NCI-H1105 treated with DMSO at 0.1 percent for 48 hours (cell line): ENCODE results near the gene SEC16A.
"Not testable (repeated sequence)": the region's sequence is repeated elsewhere in the genome, so short reads cannot be mapped to it uniquely, and the experiment has no call there.

ENCODE experiments used
- DNase-seq: peaks from one replicate; lab custom pipeline; 2025; lab: John Stamatoyannopoulos, UW

Gene SEC16A

DNA sequence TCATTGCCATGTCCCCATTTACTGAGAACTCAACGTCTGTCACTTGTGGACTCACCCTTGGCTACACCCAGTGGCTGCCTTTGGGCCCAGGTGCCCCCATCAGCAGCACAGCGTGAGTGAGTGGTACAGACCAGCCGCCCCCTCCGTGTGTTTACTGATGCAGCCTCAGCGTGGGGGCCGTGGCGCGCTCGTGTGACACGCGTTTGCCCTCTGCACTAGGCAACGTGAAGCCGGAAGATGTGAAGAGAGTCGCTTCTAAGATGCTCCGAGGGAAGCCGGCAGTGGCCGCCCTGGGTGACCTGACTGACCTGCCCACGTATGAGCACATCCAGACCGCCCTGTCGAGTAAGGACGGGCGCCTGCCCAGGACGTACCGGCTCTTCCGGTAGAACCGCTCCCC, 60.0 kb downstream of the SEC16A start:
- no peak for DNase-seq

DNA sequence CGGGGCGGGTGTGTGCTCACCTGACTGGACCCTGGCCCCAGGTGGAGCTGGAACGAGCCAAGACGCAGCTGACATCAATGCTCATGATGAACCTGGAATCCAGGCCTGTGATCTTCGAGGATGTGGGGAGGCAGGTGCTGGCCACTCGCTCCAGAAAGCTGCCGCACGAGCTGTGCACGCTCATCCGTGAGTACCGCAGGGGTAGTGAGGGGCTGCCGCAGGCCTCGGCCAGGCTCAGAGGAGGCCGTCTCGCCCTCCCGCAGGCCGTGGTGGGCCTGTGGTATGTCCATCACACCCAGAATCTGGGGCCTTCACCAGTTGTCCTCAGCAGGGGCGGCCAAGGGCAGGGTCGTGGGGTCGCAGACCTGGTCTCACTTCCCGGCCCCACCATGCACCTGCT, 61.0 kb downstream of the SEC16A start:
- DNase-seq, result no peak

DNA sequence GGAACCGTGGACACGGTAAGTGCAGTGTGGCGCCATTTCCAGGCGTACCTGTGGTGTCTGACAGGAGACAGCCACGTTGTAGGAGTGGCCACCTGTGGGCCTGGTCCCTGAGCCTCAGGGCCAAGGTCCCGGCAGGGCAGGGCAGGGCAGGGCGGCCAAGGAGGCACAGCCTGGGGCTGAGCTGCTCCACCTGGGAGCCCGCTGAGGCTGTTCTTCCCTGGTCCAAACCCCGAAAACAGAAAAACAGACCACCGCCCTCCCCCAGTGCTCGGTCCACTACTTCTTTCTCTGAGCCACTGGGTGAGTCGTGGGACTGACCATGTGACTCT, 63.8 kb downstream of the SEC16A start:
- no peak for DNase-seq

DNA sequence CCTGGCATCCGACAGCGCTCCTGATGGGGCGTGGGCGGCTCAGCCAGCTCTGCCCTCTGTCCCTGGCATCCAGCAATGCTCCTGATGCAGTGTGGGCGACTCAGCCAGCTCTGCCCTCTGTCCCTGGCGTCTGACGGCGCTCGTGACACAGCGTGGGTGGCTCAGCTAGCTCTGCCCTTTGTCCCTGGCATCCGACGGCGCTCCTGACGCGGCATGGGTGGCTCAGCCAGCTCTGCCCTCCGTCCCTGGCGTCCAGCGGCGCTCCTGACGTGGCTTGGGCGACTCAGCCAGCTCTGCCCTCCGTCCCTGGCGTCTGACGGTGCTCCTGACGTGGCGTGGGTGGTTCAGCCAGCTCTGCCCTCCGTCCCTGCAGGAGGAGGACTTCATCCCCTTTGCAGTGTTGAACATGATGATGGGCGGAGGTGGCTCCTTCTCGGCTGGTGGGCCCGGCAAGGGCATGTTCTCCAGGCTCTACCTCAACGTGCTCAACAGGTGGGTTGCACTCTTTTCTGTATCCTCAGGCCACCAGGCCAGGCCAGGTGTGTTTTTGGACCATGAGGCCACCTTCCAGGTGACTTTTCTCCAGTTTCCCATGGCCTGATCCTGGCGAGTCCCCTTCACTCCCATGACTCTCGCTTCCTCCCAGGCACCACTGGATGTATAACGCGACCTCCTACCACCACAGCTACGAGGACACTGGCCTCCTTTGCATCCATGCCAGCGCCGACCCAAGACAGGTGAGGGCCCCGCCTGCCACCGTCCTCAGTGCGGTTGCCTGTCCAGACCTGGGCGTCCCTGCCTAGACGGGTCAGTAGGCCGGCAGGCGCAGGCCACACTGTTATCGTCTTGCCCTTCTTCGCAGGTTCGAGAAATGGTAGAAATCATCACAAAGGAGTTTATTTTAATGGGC, 64.4 kb downstream of the SEC16A start:
- no peak for DNase-seq

DNA sequence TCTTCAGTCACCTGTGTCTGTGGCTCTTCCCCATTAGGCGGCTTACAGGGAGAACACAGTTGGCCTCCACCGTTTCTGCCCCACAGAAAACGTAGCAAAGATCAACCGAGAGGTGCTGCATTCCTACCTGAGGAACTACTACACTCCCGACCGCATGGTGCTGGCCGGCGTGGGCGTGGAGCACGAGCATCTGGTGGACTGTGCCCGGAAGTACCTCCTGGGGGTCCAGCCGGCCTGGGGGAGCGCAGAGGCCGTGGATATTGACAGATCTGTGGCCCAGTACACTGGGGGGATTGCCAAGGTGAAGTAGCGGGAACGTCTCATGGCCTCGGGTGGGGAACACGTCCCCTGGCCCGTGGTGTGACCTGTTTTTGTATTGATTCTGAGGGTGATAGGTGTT, 65.9 kb downstream of the SEC16A start:
- no peak for DNase-seq

DNA sequence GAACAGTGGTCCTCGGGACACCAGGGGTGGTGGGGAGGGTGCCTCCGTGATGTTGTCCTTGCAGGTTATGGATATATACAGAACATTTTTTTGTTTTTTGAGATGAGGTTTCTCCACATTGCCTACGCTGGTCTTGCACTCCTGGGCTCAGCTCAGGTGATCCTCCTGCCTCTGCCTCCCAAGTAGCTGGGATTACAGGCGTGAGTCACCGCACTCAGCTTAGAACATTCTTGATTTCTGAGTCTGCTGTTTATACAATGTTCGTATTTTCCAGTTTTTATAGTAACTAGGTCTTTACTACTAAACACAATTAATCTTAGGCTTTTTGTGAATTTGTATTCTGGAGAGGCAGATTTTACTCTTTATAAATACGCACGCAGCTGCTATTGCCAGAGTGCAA, 66.4 kb downstream of the SEC16A start:
- DNase-seq, result no peak

DNA sequence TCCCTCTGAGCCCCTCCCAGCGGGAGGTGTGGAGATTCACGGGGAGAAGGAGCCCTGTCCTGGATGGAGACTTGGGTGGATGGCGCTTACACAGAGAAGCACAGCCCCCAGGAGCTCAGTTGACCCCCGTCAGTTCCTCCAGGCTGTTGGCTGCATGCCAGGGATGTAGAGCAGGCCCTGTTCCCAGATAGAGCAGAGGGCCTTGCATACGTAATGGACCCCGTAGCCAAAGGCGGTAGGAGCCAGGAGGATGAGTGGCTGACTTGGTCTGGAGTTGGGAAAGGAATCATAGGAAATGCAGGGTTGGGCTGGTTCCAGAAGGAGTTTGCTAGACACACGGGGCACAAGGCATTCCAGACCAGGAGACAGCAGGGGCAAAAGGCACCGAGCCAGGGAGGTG, 69.9 kb downstream of the SEC16A start:
- no peak for DNase-seq

DNA sequence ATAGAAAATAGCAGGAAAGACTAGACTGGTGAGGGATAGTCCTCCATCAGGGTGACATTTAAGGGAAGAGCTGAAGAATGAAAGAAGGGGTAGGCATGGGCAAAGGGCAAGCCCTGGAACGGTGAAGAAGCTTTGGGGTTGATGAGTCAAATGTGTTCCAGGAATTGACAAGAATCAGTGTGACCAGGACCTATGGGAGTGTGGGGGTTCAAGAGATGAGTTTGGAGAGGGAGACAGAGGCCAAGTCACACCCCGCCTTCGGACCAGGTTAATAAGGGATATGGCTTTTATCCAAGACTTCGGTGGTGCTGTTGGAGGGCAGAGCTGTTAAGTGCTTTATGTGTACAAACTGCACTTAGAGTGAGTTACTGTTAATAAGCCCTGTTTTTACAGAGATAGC, 71.5 kb downstream of the SEC16A start:
- no peak for DNase-seq

DNA sequence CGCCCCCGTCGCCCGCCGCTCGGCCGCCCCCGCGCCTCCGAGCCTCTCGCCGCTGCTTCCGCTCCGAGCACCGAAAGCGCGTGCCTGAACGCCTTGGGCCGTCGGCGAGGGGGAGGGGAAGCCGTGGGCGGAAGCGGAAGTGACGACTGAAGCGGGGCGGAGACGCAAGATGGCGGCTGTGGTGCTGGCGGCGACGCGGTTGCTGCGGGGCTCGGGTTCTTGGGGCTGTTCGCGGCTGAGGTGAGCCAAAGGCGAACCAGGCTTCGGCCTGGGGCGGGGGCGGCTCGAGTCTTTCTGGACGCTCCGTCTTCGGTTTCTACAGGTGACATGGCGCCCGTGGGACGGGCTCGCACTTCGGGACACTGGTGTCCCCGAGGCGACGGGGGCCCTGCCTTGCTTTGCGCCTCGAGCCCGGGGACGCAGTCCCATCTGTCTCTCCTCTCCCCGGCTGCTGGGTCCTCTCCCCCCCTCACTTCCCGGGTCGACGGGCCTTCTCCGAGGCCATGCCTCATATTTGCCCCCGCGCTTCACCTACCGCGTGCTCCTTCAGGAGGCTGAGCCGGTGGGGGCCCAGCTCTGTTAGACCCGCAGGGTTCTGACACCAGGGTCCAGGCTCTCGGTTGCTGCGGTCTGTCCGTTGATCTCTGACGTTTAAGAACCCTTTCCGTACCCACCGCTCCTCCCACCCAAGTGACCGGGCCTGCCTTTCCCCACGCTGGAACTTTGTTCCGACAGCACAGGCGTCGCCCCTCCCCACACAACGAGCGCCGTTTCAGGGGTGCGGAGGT, 72.1 kb downstream of the SEC16A start, which contains the start of the genes ENTR1 and PMPCA:
ENTR1 (minus strand) TSS at position 115 of the 788 bp plus-strand sequence. CDS start 217 bp downstream, outside the sequence.
PMPCA (plus strand) TSS at position 159 of the 788 bp plus-strand sequence; CDS start at position 170, 11 bp downstream.
- peak; percentile 68 for DNase-seq

DNA sequence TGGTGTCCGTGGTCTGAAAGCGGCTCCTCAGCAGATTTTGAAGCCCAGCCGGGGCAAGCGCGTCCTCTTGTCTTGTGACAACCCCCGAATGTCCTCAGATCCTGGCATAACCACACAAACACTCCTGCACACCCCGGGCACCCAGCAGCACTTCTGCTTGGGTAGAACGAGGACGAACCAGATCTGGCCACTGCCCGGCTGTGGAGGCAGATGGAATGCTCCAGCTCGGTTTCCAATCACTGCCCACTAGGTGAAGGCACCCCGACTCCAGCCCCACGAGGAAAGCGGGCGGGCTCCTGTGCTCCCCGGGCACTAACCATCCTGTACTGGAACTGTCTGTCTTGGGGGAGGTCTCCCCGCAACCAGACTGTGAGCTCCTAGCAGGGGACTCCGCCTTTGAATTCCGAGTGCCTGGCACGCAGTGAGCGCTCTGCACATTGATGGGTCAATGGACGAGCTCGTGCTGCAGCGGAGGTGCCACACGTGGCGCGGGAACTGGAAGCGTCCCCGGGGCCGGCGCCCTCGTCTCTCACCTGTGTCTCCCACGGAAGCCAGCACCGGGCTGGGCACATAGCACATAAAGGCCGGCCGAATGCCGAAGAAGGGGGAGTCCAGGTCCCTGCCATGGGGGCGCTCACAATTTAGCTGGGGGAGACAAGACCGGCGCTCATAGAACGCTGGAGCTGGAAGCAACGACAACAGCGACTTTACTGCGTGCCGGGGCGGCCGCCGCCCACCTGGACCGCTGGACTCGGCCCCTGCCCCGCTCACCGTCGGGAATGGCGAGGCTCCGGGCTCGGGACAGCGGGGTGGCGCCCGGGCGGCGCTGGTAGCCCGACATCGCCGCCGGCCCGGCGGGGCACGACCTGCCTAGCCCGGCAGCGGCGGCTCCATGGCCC, 73.0 kb downstream of the SEC16A start:
- no peak for DNase-seq

DNA sequence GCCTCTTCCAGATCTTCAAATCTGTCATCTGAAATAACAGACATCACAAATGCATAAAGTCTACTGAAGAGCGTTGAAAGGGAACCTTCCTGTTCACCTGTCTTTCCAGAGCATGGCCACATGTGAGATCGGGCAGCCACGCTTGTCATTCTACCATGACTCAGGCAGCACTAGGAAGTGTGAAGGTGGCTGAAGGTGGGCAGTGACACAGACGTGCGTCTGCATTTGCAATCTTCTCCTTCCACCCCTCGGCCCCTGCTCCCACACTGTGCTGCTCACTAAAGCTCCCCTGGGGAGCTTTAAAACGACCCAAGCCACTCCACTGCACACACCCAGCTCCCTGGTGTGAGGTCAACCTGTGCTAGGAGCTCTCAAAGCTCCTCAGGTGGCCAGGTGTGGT, 74.9 kb downstream of the SEC16A start:
- DNase-seq, result no peak

DNA sequence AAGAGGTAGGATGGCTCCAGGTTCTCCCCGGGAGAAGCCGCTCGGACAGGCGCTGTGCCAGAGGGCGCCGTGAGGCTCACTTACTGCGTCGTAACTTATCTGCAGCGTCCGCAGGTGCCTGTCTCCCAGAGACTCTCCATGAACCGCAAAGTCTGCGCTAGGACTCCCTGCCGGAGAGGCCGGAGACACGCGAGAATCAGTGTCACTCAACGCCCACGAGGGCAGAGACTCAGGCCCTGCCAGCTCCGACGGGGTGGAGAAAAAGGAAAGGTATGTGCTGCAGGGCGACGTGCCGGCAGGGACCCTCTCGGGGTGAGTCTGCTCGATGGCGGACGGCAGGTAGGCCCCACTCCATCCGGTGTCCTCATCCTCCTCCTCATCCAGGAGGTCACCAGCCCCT, 75.8 kb downstream of the SEC16A start:
- DNase-seq, result not testable (repeated sequence)

DNA sequence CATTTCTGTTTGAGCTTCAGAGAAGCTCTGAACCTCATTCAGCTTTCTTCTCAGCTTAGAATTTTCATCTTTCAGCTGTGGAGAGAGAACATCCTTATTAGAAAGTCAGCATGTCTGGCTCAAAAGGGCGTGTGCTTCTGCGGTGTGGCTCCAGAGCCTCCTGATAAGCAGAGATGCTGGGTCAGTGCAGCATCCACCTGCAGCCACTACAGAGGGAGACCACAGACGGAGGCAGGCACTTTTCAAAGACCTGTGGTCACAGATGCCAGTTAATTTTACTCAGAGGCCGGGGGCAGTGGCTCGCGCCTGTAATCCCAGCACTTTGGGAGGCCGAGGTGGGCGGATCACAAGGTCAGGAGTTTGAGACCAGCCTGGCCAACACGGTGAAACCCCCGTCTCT, 76.9 kb downstream of the SEC16A start:
- DNase-seq, result not testable (repeated sequence)

DNA sequence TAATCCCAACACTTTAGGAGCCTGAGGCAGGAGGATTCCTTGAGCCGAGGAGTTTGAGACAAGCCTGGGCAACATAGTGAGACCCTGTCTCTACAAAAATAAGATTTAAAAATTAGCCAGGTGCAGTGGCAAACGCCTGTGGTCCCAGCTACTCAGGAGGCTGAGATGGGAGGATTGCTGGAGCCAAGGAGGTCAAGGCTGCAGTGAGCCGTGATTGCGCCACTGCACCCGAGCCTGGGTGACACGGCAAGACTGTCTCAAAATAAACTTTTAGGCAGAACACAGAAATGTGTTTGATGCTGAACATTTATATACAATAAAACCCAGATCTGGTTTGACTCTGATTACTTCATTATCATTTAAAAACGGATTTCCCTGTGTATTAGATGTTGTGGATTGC, 77.4 kb downstream of the SEC16A start:
- no peak for DNase-seq

DNA sequence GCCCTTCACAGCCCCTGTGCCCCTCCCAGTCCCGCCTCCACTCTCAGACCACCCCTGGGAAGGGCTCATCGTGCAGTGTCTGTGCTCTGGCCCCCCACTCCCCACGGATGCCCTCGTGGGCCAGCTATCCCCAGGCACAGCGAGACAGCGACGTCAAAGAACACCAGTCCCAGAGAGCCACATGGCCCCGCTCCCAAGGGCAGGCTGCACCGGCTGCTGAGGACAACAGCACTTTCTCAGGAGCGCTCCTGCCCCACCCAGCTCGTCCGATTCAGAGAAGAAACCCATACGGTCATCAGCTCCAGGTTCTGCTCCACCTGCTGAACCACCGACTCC, 78.1 kb downstream of the SEC16A start:
- DNase-seq, result no peak

DNA sequence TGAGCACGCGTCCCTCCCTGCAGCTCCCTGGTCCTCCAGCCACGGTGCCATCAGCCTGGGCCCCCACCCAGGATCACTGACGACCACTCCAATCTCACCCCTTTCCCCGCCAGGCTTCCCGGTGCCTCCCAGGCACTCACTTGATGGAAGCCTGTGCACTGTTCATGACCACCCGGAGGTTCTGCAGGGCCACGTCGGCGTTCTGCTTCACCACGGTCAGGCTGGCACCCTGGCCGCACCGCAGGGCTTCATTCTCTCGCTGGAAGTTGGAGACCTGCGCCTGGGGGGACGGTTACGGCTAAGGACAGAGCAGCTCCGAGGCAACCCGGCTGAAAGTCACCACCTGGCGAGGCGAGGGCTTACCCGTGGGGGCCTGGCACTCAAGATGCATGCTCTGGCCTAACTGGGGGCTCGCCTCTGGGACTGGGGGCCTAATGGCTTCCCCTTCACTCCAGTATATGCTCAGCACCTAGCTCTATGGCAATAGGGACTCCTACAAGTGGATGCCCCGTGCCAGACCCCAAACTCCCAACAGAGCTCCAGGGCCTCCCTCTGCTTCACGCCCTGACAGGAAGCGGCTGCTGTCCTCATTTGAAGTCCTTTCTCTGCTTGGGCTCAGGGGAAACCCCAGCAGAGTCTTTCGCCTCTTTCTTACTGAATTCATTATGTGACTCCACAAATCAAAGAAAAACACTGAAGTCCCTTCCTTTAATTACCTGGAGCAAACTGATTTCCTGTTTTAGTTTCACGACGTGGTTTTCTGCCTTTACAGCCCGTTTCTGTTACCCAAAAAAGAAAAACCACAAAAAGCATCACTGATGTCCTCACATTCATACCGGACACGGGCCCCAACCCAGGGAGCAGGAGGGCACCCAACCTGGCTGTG, 78.7 kb downstream of the SEC16A start:
- no peak for DNase-seq

DNA sequence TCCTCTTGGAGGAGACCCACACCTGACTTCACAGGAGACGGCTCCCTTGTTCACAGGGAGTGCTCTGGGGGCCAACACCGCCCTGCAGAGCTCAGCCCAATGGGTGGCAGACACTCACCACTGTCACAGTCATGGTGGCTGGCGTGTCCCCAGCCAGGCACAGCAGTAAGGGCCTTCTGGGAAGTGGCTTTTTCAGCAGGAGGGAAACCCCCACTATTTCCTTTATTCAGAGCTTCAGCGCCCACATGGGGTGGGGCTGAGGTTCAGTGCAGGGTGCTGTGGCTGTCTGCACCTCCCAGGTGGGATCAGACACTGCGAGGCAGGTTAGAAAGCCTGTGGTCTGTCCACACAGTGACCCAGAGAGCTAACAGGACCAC, 79.3 kb downstream of the SEC16A start:
- no peak for DNase-seq

DNA sequence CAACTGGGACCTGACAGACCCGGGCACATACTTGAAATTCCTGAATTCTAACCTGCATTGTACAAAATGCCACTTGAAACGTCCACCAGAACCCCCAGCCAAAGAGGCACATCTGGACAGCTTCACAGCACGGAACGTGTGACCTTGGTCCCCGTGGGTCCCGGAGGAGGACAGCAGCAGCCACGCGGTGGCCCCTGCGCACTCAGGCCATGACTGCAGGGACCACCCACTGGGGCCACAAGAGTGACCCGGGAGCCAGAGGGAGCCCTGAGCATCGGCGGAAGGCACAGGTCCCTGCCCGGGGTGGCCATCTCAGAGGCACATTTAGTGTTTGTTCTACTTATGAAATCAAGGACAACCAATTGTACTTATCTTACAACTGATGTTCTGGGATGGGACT, 80.8 kb downstream of the SEC16A start:
- DNase-seq, result no peak

DNA sequence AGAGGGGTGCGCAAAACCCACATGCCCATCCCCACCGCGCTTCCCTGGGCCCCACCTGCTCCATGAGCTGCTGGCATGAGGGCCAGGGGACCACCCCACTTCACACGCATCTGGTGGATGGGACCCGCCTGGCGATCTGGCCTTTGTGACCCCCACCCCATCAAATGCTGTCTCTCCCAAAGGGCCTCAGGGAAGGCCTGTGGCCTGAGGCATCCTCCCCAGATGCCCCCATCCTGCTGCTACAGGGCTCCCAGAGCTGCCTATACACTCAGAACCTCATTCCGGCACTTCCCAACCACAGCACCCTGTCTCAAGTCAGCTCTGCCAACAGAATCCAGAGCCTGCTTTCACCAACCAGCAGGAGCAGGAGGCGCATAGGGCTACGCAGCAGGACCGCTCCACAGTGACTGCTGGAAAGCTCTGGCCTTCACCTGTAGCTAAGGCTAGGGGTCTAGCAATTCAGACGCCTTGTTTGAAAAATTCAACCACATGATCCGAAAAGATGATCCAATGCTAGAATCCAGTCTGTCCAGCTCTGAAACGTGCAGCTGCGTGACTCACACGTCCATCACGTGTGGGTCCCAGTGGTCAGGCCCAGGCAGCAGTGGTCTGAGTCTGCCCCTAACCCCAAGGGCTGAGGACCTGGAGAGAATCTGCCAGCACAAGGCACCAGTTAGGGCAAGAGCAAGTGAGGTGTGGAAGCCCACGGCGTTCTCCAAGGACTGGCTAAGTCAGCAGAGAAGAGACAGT, 81.5 kb downstream of the SEC16A start:
- DNase-seq, result no peak

DNA sequence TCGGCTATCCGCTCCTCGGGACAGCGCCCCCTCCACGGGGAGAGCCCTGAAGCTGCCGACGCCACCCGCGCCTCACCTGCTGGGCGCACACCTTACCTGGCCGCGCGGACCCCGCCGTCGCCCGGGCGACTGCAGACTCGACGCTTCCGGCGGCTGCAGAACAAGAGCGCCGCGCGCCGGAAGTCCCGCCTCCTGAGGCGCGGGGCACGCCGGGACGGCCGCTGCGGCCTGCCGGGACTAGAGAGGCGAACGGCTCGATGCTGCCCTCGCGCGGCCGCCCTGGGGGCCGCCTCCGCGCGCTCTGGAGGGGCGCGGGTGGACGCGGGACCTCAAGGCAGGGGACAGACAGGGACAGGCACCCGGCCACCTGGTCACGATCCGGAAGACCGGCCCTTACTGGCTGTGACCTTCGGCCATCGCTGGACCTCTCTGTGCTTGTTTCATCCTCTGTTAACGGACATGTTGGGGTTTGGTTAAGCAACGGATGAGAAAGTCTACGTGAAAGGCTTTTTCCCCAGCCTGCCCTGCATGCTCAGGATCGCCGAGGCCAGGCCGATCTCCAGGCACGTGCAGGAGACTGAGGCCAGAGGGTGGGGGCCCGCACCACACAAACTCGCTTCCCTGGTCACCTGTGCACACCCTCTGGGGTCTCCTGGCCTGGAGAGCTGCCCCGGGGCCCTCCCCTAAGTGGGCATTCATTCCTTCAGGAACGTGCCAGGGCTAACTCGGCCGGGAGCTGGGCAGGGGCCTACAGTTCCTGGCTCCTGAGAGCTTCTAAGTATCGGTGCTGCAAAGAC, 82.6 kb downstream of the SEC16A start, which contains the start of gene SNAPC4:
SNAPC4 (minus strand) TSS at position 133 of the 797 bp plus-strand sequence. CDS start 1,742 bp downstream, outside the sequence.
- DNase-seq, result peak; percentile 82
